PC-3 (cell line): ENCODE measurements around the gene USO1.

ENCODE experiments used
- CTCF ChIP-seq: fragments of 300-600 bp; sonication (generic); conservative IDR thresholded peaks from 2 replicates; pipeline ENCODE4 v1.5.1; 2017; ENCODE audit warnings: antibody characterized with exemption, low read depth, mild to moderate bottlenecking, low read length
- EZH2 ChIP-seq: fragments of 300-600 bp; sonication (generic); IDR thresholded peaks from one replicate; pipeline ENCODE4 v1.6.1; 2017; ENCODE audit warnings: antibody characterized with exemption, mild to moderate bottlenecking, low read length; ENCODE audit not compliant: unreplicated experiment

- TF ChIP-seq EZH2 = no peak
- TF ChIP-seq CTCF = no peak
These were observed 11.1 kb downstream of the USO1 start for GRCh38 chr4:75735525-75735924.
